Progenitor cell of endocrine pancreas (in vitro differentiated cells): ENCODE results near the gene SAMD11. TPM values are rescaled to one million over a fixed set of nuclear protein-coding genes. Genes with fewer than 3 reads are reported as not detected.

Experiments used
- DNase-seq: peaks from one replicate; pipeline ENCODE4 v3.0.0; 2021; ENCODE audit warnings: low spot score; ENCODE audit not compliant: unreplicated experiment
- H3K27ac Mint-ChIP-seq: 2 replicates; pipeline ENCODE4 v1.8.0; 2021; ENCODE audit warnings: mild to moderate bottlenecking, moderate library complexity, mixed read lengths
- H3K27me3 Mint-ChIP-seq: 2 replicates; pipeline ENCODE4 v1.8.0; 2021; ENCODE audit warnings: mixed read lengths
- H3K36me3 Mint-ChIP-seq: 2 replicates; pipeline ENCODE4 v1.8.0; 2022; ENCODE audit warnings: mixed read lengths; ENCODE audit not compliant: insufficient read depth
- H3K4me1 Mint-ChIP-seq: 2 replicates; pipeline ENCODE4 v1.8.0; 2021; ENCODE audit warnings: low read depth, mixed read lengths
- H3K4me3 Mint-ChIP-seq: 2 replicates; pipeline ENCODE4 v1.8.0; 2021; ENCODE audit warnings: low read depth, mild to moderate bottlenecking, moderate library complexity, mixed read lengths
- H3K9me3 Mint-ChIP-seq: 2 replicates; pipeline ENCODE4 v1.8.0; 2021; ENCODE audit warnings: low read depth, mixed read lengths
- CTCF ChIP-seq: fragments of 200-600 bp; sonication (generic); IDR thresholded peaks from one replicate; pipeline ENCODE4 v1.5.0; 2021; ENCODE audit warnings: antibody characterized with exemption, mild to moderate bottlenecking; ENCODE audit not compliant: unreplicated experiment
- total RNA-seq: library from RNA; stranded (reverse); gene quantifications from 2 replicates; pipeline ENCODE4 v1.2.1, GENCODE V29; 2021

Gene SAMD11
- total RNA-seq, 1 donor from 2014 or later: 42.9 TPM

GRCh38 chr1:963301-963651, 39.6 kb downstream of the SAMD11 start:
- peaks cover 1% of the 10 kb centered on the region for H3K36me3 Mint-ChIP-seq
- H3K9me3 Mint-ChIP-seq: no peaks in the 10 kb centered on the region
- no peak for TF ChIP-seq CTCF
- H3K4me1 Mint-ChIP-seq: peaks cover 3% of the 10 kb centered on the region
- H3K4me3 Mint-ChIP-seq: no peak overlapping the region
- no peak overlapping the region for H3K27ac Mint-ChIP-seq
- no peak for DNase-seq
- peaks cover 9% of the 10 kb centered on the region for H3K27me3 Mint-ChIP-seq

- no peak for TF ChIP-seq CTCF
- H3K27ac Mint-ChIP-seq: no peak overlapping the region
- H3K27me3 Mint-ChIP-seq: peaks cover 16% of the 10 kb centered on the region
- H3K4me3 Mint-ChIP-seq: no peak overlapping the region
- no peak for DNase-seq
- H3K4me1 Mint-ChIP-seq: no peaks in the 10 kb centered on the region
- H3K9me3 Mint-ChIP-seq: no peaks in the 10 kb centered on the region
- H3K36me3 Mint-ChIP-seq: peaks cover 1% of the 10 kb centered on the region
Observed at GRCh38 chr1:963746-964525, 40.2 kb downstream of the SAMD11 start.

DNA sequence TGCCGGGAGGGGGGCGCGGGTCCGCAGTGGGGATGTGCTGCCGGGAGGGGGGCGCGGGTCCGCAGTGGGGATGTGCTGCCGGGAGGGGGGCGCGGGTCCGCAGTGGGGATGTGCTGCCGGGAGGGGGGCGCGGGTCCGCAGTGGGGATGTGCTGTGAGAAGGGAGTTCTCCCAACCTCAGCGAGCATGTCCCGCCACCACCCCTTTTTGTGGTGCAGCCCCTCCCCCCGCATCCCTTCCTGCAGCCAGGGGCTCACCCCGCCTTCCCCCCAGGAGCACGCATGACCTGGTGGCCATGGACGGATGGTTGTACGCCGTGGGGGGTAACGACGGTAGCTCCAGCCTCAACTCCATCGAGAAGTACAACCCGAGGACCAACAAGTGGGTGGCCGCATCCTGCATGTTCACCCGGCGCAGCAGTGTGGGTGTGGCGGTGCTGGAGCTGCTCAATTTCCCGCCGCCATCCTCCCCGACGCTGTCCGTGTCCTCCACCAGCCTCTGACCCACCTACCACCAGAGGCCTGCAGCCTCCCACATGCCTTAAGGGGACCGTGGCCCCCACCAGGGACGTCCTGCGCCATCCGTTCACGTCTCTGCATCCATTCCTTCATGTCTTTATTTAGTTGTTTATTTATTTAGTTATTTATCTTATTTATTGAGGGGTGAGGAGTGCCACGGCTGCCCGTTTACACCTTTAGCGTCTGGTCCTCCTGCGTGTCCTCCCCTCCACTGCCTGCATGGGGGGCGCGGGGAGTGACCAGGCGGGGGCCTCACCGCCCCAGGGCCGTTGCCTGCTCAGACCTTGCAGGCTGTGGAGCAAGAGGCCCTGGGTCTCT, 41.2 kb downstream of the SAMD11 start:
- Mint-ChIP-seq H3K4me1 (no peaks in the 10 kb centered on the region), H3K27me3 (peaks cover 25% of the 10 kb centered on the region), H3K9me3 (no peaks in the 10 kb centered on the region), H3K4me3 (no peak overlapping the region), H3K27ac (no peak overlapping the region), H3K36me3 (peaks cover 1% of the 10 kb centered on the region)
- DNase-seq: no peak
- TF ChIP-seq CTCF: no peak

GRCh38 chr1:965526-966134, 41.9 kb downstream of the SAMD11 start:
- DNase-seq: no peak
- Mint-ChIP-seq H3K36me3 (peaks cover 1% of the 10 kb centered on the region), H3K27me3 (peaks cover 25% of the 10 kb centered on the region), H3K27ac (no peak overlapping the region), H3K9me3 (no peaks in the 10 kb centered on the region), H3K4me3 (no peak overlapping the region), H3K4me1 (no peaks in the 10 kb centered on the region)
- no peak for TF ChIP-seq CTCF

- DNase-seq: no peak
- no peak for TF ChIP-seq CTCF
- H3K36me3 Mint-ChIP-seq: peaks cover 1% of the 10 kb centered on the region
- H3K27me3 Mint-ChIP-seq: peaks cover 25% of the 10 kb centered on the region
- H3K4me3 Mint-ChIP-seq: peak within 1 kb of the TSS; percentile 60
- no peaks in the 10 kb centered on the region for H3K9me3 Mint-ChIP-seq
- no peak within 1 kb of the TSS for H3K27ac Mint-ChIP-seq
- no peaks in the 10 kb centered on the region for H3K4me1 Mint-ChIP-seq
Observed at GRCh38 chr1:966135-966703, 42.5 kb downstream of the SAMD11 start, which contains the start of gene PLEKHN1. Gene PLEKHN1 (plus strand): TSS chr1:966482. CDS start chr1:966532, 50 bp downstream.
